HG03354 (cell line): Measurements from ENCODE around the gene H2BK1.

Source experiments
- ATAC-seq: cut with Tn5 transposase; IDR thresholded peaks from one replicate; pipeline ENCODE4 v1.9.1; 2021; ENCODE audit warnings: mild to moderate bottlenecking; ENCODE audit not compliant: unreplicated experiment, poor library complexity, severe bottlenecking

Gene H2BK1

GRCh38 chr7:151235091-151235787 is 25.0 kb upstream of the H2BK1 start:
- ATAC-seq: no peak

GRCh38 chr7:151233804-151234203 is 23.5 kb upstream of the H2BK1 start:
- no peak for ATAC-seq

- ATAC-seq: peak; percentile 44
Measured at GRCh38 chr7:151232917-151233701, 22.8 kb upstream of the H2BK1 start.

GRCh38 chr7:151232091-151232916 is 22.0 kb upstream of the H2BK1 start, which contains the start of gene CHPF2:
TSS of gene CHPF2 (plus strand) at chr7:151232483. CDS start at chr7:151234012, 1,529 bp downstream.
- ATAC-seq: peak; percentile 98

GRCh38 chr7:151231080-151231479 is 20.8 kb upstream of the H2BK1 start:
- ATAC-seq: no peak

GRCh38 chr7:151229249-151229648 is 19.0 kb upstream of the H2BK1 start:
- ATAC-seq: no peak

- no peak for ATAC-seq
Measured at GRCh38 chr7:151228024-151228866, 18.0 kb upstream of the H2BK1 start.

- peak; percentile 99 for ATAC-seq
Measured at GRCh38 chr7:151226875-151227782, 16.8 kb upstream of the H2BK1 start, which contains the start of gene ABCF2. TSS of gene ABCF2 (minus strand) at chr7:151227205. CDS start at chr7:151226458, 747 bp downstream.

GRCh38 chr7:151226560-151226874 is 16.2 kb upstream of the H2BK1 start:
- peak; percentile 12 for ATAC-seq

GRCh38 chr7:151225948-151226510 is 15.7 kb upstream of the H2BK1 start:
- ATAC-seq: no peak

- ATAC-seq: no peak
Measured at GRCh38 chr7:151223728-151224127, 13.4 kb upstream of the H2BK1 start.

GRCh38 chr7:151218170-151218569 is 7.9 kb upstream of the H2BK1 start:
- no peak for ATAC-seq

GRCh38 chr7:151215396-151215795 is 5.1 kb upstream of the H2BK1 start:
- no peak for ATAC-seq

- no peak for ATAC-seq
Measured at GRCh38 chr7:151213826-151214225, 3.5 kb upstream of the H2BK1 start.

- no peak for ATAC-seq
Measured at GRCh38 chr7:151212626-151213025, 2.3 kb upstream of the H2BK1 start.

GRCh38 chr7:151211155-151211772 is 976 bp upstream of the H2BK1 start:
- no peak for ATAC-seq

GRCh38 chr7:151209588-151209987 is 700 bp downstream of the H2BK1 start:
- no peak for ATAC-seq
